Stimulated activated CD4-positive, alpha-beta T cell treated with anti-CD3 and anti-CD28 coated beads, Interleukin-4, amount 100 ng/mL, for 1 hour (primary cell): ENCODE measurements around the gene GOLGA7B.

ENCODE experiments used
- DNase-seq: peaks from one replicate; pipeline ENCODE4 v3.0.0-alpha.2; 2020

The GOLGA7B gene

GRCh38 chr10:97896756-97897358 is 47.2 kb downstream of the GOLGA7B start:
- DNase-seq = no peak

GRCh38 chr10:97898429-97898828 is 48.8 kb downstream of the GOLGA7B start:
- no peak for DNase-seq

- DNase-seq = no peak
Measured at GRCh38 chr10:97901381-97901780, 51.7 kb downstream of the GOLGA7B start.

- DNase-seq = no peak
Measured at GRCh38 chr10:97903128-97904017, 53.7 kb downstream of the GOLGA7B start.

- no peak for DNase-seq
Measured at GRCh38 chr10:97904018-97904381, 54.4 kb downstream of the GOLGA7B start.

- DNase-seq = no peak
Measured at GRCh38 chr10:97904576-97904975, 54.9 kb downstream of the GOLGA7B start.

GRCh38 chr10:97905276-97905675 is 55.6 kb downstream of the GOLGA7B start:
- no peak for DNase-seq

- DNase-seq = no peak
Measured at GRCh38 chr10:97907211-97907610, 57.6 kb downstream of the GOLGA7B start.

- no peak for DNase-seq
Measured at GRCh38 chr10:97907830-97908229, 58.2 kb downstream of the GOLGA7B start.

GRCh38 chr10:97910661-97911060 is 61.0 kb downstream of the GOLGA7B start:
- DNase-seq = no peak

- DNase-seq = no peak
Measured at GRCh38 chr10:97911217-97911616, 61.6 kb downstream of the GOLGA7B start.

GRCh38 chr10:97913193-97913592 is 63.5 kb downstream of the GOLGA7B start:
- DNase-seq = no peak

- DNase-seq = no peak
Measured at GRCh38 chr10:97913614-97914013, 64.0 kb downstream of the GOLGA7B start.

- no peak for DNase-seq
Measured at GRCh38 chr10:97914171-97914836, 64.7 kb downstream of the GOLGA7B start.

- DNase-seq = peak; percentile 79
Measured at GRCh38 chr10:97914837-97915211, 65.2 kb downstream of the GOLGA7B start.

GRCh38 chr10:97915346-97916131 is 65.9 kb downstream of the GOLGA7B start:
- no peak for DNase-seq

GRCh38 chr10:97916586-97916985 is 66.9 kb downstream of the GOLGA7B start:
- DNase-seq = no peak

GRCh38 chr10:97919012-97919411 is 69.4 kb downstream of the GOLGA7B start:
- DNase-seq = no peak

GRCh38 chr10:97920865-97921264 is 71.2 kb downstream of the GOLGA7B start:
- DNase-seq = no peak
